SK-MEL-5 (cell line): ENCODE results near the gene TSN. TPM values are rescaled to one million over a fixed set of nuclear protein-coding genes. Genes with fewer than 3 reads are reported as not detected.
"Not testable (repeated sequence)": the region's sequence is repeated elsewhere in the genome, so short reads cannot be mapped to it uniquely, and the experiment has no call there.

ENCODE experiments used
- DNase-seq: peaks from one replicate; pipeline ENCODE4 v3.0.0-alpha.2; 2016; ENCODE audit warnings: low read depth, low spot score
- in situ Hi-C: cut with HindIII; loops from 2 replicates; pipeline ENCODE4 v1.10.0; 2016; ENCODE audit warnings: low sequenced_read_pairs, high pct_unique_total_duplicates, low pct_unique_long_range_greater_than_20kb
- polyA plus RNA-seq, 2 experiments: library from polyadenylated mRNA; depleted of rRNA; stranded (reverse); fragments of >200 nt; gene quantifications; 2 replicates each; pipeline ENCODE4 v1.2.3, GENCODE V29; 2015
- total RNA-seq: library from RNA; depleted of rRNA; stranded (reverse); fragments of >200 nt; shearing (Covaris generic); gene quantifications from 2 replicates; pipeline ENCODE4 v1.2.3, GENCODE V29; 2014; rRNA removed

The TSN gene
- 66.7 and 70.4 TPM in 2 replicates for total RNA-seq
- 61.0 and 67.1 TPM in 2 replicates for polyA plus RNA-seq (2015; cell fraction: cytosol; rRNA removed)
- polyA plus RNA-seq (2015; cell fraction: nucleus; rRNA removed): 41.4 and 62.0 TPM in 2 replicates

GRCh38 chr2:121755237-121756111, at the start of gene TSN:
Gene TSN, plus strand, starts transcription at chr2:121755651. Its CDS starts 129 bp downstream, at chr2:121755780.
- in situ Hi-C loops: no loop called here

GRCh38 chr2:121705958-121706357, 49.5 kb upstream of the TSN start:
- no peak for DNase-seq
- in situ Hi-C loops: no loop called here

More at GRCh38 chr2:121755237-121756111, at the start of gene TSN:
- peak; percentile 96 for DNase-seq

GRCh38 chr2:121707344-121707919, 48.0 kb upstream of the TSN start:
- in situ Hi-C loops: no loop called here
- no peak for DNase-seq

GRCh38 chr2:121707920-121708361, 47.5 kb upstream of the TSN start:
- DNase-seq: no peak
- in situ Hi-C loops: no loop called here

- in situ Hi-C loops: no loop called here
- no peak for DNase-seq
Measured at GRCh38 chr2:121709776-121710469, 45.5 kb upstream of the TSN start.

GRCh38 chr2:121710470-121711170, 44.8 kb upstream of the TSN start:
- no peak for DNase-seq
- in situ Hi-C loops: no loop called here

GRCh38 chr2:121711481-121711880, 44.0 kb upstream of the TSN start:
- DNase-seq, in situ Hi-C loops: not testable (repeated sequence)

- in situ Hi-C loops: no loop called here
- DNase-seq: no peak
Measured at GRCh38 chr2:121716126-121716525, 39.3 kb upstream of the TSN start.

- in situ Hi-C loops: no loop called here
Measured at GRCh38 chr2:121717529-121717928, 37.9 kb upstream of the TSN start.

GRCh38 chr2:121721926-121722325, 33.5 kb upstream of the TSN start:
- in situ Hi-C loops: no loop called here
- DNase-seq: no peak

More at GRCh38 chr2:121717529-121717928, 37.9 kb upstream of the TSN start:
- no peak for DNase-seq

- in situ Hi-C loops: no loop called here
- no peak for DNase-seq
Measured at GRCh38 chr2:121722479-121722878, 33.0 kb upstream of the TSN start.

- in situ Hi-C loops: no loop called here
- no peak for DNase-seq
Measured at GRCh38 chr2:121723316-121723715, 32.1 kb upstream of the TSN start.

GRCh38 chr2:121727332-121727731, 28.1 kb upstream of the TSN start:
- in situ Hi-C loops: no loop called here
- no peak for DNase-seq

GRCh38 chr2:121727950-121728349, 27.5 kb upstream of the TSN start:
- in situ Hi-C loops: no loop called here
- no peak for DNase-seq

- no peak for DNase-seq
- in situ Hi-C loops: no loop called here
Measured at GRCh38 chr2:121731366-121731765, 24.1 kb upstream of the TSN start.

GRCh38 chr2:121734544-121734943, 20.9 kb upstream of the TSN start:
- DNase-seq, in situ Hi-C loops: not testable (repeated sequence)

GRCh38 chr2:121735518-121736074, 19.9 kb upstream of the TSN start:
- in situ Hi-C loops: no loop called here
- DNase-seq: peak; percentile 25
